HepG2 (cell line): ENCODE data around the gene GAL3ST2. TPM values are rescaled to one million over a fixed set of nuclear protein-coding genes. Genes with fewer than 3 reads are reported as not detected.

ENCODE experiments used
- HMGA1 ChIP-seq: sonication (generic); formaldehyde crosslinking; conservative IDR thresholded peaks from 2 replicates; pipeline ENCODE4 v1.4.0; 2020; ENCODE audit warnings: missing genetic modification reagents
- HNRNPL ChIP-seq: fragments of 200-400 bp; formaldehyde crosslinking; IDR thresholded peaks from 2 replicates; pipeline ENCODE4 v1.6.1; 2017; ENCODE audit warnings: mild to moderate bottlenecking, low read depth, low read length
- HOMEZ ChIP-seq: IDR thresholded peaks from 2 replicates; pipeline ENCODE4 v1.6.1; 2016; ENCODE audit warnings: low read depth
- HOXD1 ChIP-seq: sonication (generic); formaldehyde crosslinking; IDR thresholded peaks from 2 replicates; pipeline ENCODE4 v1.5.0; 2020; ENCODE audit warnings: missing genetic modification reagents
- MIXL1 ChIP-seq: IDR thresholded peaks from 2 replicates; pipeline ENCODE4 v1.6.1; 2016
- MTA1 ChIP-seq: sonication (generic); formaldehyde crosslinking; IDR thresholded peaks from 2 replicates; pipeline ENCODE4 v1.4.0; 2020; ENCODE audit warnings: missing genetic modification reagents, mild to moderate bottlenecking, borderline replicate concordance
- MXD4 ChIP-seq: IDR thresholded peaks from 2 replicates; pipeline ENCODE4 v1.6.1; 2016; ENCODE audit warnings: mild to moderate bottlenecking, missing biosample characterization, missing genetic modification reagents
- NCOA5 ChIP-seq: sonication (generic); formaldehyde crosslinking; IDR thresholded peaks from 2 replicates; pipeline ENCODE4 v1.4.0; 2020; ENCODE audit warnings: missing genetic modification reagents
- POGK ChIP-seq: sonication (generic); formaldehyde crosslinking; conservative IDR thresholded peaks from 2 replicates; pipeline ENCODE4 v1.8.0; 2022; ENCODE audit warnings: mild to moderate bottlenecking, moderate library complexity, missing genetic modification reagents
- POLR2AphosphoS5 ChIP-seq: IDR thresholded peaks from 2 replicates; pipeline ENCODE4 v1.6.1; 2012; ENCODE audit warnings: low read depth, low read length
- RBFOX2 ChIP-seq: fragments of 200-400 bp; formaldehyde crosslinking; IDR thresholded peaks from 2 replicates; pipeline ENCODE4 v1.6.1; 2017; ENCODE audit warnings: low read depth, mild to moderate bottlenecking, low read length
- RFX3 ChIP-seq: IDR thresholded peaks from 2 replicates; pipeline ENCODE4 v1.6.1; 2016; ENCODE audit warnings: missing biosample characterization, missing genetic modification reagents
- RXRB ChIP-seq: IDR thresholded peaks from 2 replicates; pipeline ENCODE4 v1.6.1; 2016; ENCODE audit warnings: borderline replicate concordance, missing genetic modification reagents, missing compliant biosample characterization
- STAT6 ChIP-seq: sonication (generic); formaldehyde crosslinking; IDR thresholded peaks from 2 replicates; pipeline ENCODE4 v1.4.0; 2020; ENCODE audit warnings: missing genetic modification reagents, mild to moderate bottlenecking, borderline replicate concordance
- TAF1 ChIP-seq: sonication (generic); formaldehyde crosslinking; IDR thresholded peaks from 2 replicates; pipeline ENCODE4 v1.4.0; 2020; ENCODE audit warnings: missing genetic modification reagents
- TCF7 ChIP-seq: sonication (generic); IDR thresholded peaks from 2 replicates; pipeline ENCODE4 v1.6.1; 2016; ENCODE audit warnings: antibody characterized with exemption, low read depth
- ZBTB34 ChIP-seq: sonication (generic); formaldehyde crosslinking; IDR thresholded peaks from 2 replicates; pipeline ENCODE4 v1.8.0; 2022; ENCODE audit warnings: mild to moderate bottlenecking, missing genetic modification reagents
- ZNF549 ChIP-seq: sonication (generic); formaldehyde crosslinking; IDR thresholded peaks from 2 replicates; pipeline ENCODE4 v1.5.0; 2020; ENCODE audit warnings: missing genetic modification reagents
- ZNF772 ChIP-seq: sonication (generic); formaldehyde crosslinking; IDR thresholded peaks from 2 replicates; pipeline ENCODE4 v1.5.0; 2020; ENCODE audit warnings: mild to moderate bottlenecking, missing genetic modification reagents
- ZNF883 ChIP-seq: sonication (generic); formaldehyde crosslinking; IDR thresholded peaks from 2 replicates; pipeline ENCODE4 v1.5.1; 2020; ENCODE audit warnings: mild to moderate bottlenecking, missing genetic modification reagents; ENCODE audit errors: not compliant biosample characterization
- ZSCAN20 ChIP-seq: sonication (generic); formaldehyde crosslinking; IDR thresholded peaks from 2 replicates; pipeline ENCODE4 v1.4.0; 2020; ENCODE audit warnings: missing genetic modification reagents, mild to moderate bottlenecking, borderline replicate concordance
- polyA plus RNA-seq, 8 experiments: library from polyadenylated mRNA; depleted of rRNA in 3 of 8; stranded (reverse) in 7 of 8; unstranded in 1 of 8; fragments of >200 nt; fragmentation: Illumina TruSeq in 4 of 8; extraction: Trizol in 4 of 8; gene quantifications; 2 replicates each; pipeline versions ENCODE4 v1.2.1 to v1.2.3, GENCODE V29; 2011 to 2016; ENCODE audit warnings: low read depth in 4 of 8, missing spikeins in 1 of 8, mixed read lengths in 1 of 8; ENCODE audit not compliant: insufficient read depth in 1 of 8
- total RNA-seq, 5 experiments: library from RNA; depleted of rRNA; stranded (reverse); fragments of >200 nt; fragmentation: Illumina TruSeq; extraction: Trizol; gene quantifications; 2 replicates each; pipeline ENCODE4 v1.2.3, GENCODE V29; 2016; ENCODE audit warnings: low read depth in 1 of 5

The GAL3ST2 gene
- total and polyA plus RNA-seq, 2 of the 13 experiments (the other 11 are each of a cell fraction or from before 2014, with no cell fraction given) = 0.17 to 0.20 TPM

GRCh38 chr2:241811201-241811951 is 34.8 kb downstream of the GAL3ST2 start (continued):
- TF ChIP-seq STAT6 (no peak), ZNF772 (CRISPR knock-in tag) (0 out of 2 replicates have a peak, but pooled peaks have one; percentile 12), TCF7 (no peak), ZSCAN20 (CRISPR knock-in tag) (no peak), HOMEZ (CRISPR knock-in tag) (no peak), RFX3 (no peak), NCOA5 (CRISPR knock-in tag) (no peak), TAF1 (CRISPR knock-in tag) (no peak), RXRB (CRISPR knock-in tag) (no peak), HMGA1 (CRISPR knock-in tag) (no peak), MIXL1 (CRISPR knock-in tag) (no peak), POGK (CRISPR knock-in tag) (no peak), MTA1 (0 out of 2 replicates have a peak, but pooled peaks have one; percentile 6), ZBTB34 (no peak), HOXD1 (CRISPR knock-in tag) (no peak), HNRNPL (peak; percentile 81; the same call in 1 of the 2 replicates), POLR2AphosphoS5 (peak; percentile 15; the same call in 1 of the 2 replicates), ZNF549 (no peak), ZNF883 (CRISPR knock-in tag) (no peak), RBFOX2 (peak; percentile 50), MXD4 (CRISPR knock-in tag) (no peak)
